Esophagus (tissue), 2 donors: ENCODE data around the gene MEST. TPM values are rescaled to one million over a fixed set of nuclear protein-coding genes. Genes with fewer than 3 reads are reported as not detected.
"Not testable (repeated sequence)": the region's sequence is repeated elsewhere in the genome, so short reads cannot be mapped to it uniquely, and the experiment has no call there.

Experiments used
- H3K27ac ChIP-seq, 2 donors: one replicate each; pipeline ENCODE4 v1.5.1; 2013; ENCODE audit warnings: low read depth in 2 of 2, mild to moderate bottlenecking in 2 of 2, inconsistent platforms in 1 of 2, low read length in 1 of 2, moderate library complexity in 1 of 2
- H3K27me3 ChIP-seq, 2 donors: one replicate each; pipeline ENCODE4 v1.6.1; 2013; ENCODE audit warnings: low read length in 2 of 2, control low read depth in 1 of 2, mild to moderate bottlenecking in 1 of 2; ENCODE audit not compliant: insufficient read depth in 2 of 2, control insufficient read depth in 1 of 2
- H3K36me3 ChIP-seq, 2 donors: one replicate each; pipeline ENCODE4 v1.6.1; 2013; ENCODE audit warnings: low read length in 1 of 2; ENCODE audit not compliant: control insufficient read depth in 2 of 2, insufficient read depth in 2 of 2
- H3K4me1 ChIP-seq, 2 donors: one replicate each; pipeline ENCODE4 v1.6.1; 2013; ENCODE audit warnings: low read length in 1 of 2; ENCODE audit not compliant: control insufficient read depth in 2 of 2, insufficient read depth in 2 of 2
- H3K4me3 ChIP-seq, 2 donors: one replicate each; pipeline ENCODE4 v1.5.1; 2013; ENCODE audit warnings: low read length in 2 of 2, mild to moderate bottlenecking in 2 of 2, low read depth in 1 of 2, moderate library complexity in 1 of 2
- H3K9me3 ChIP-seq, 2 donors: one replicate each; pipeline ENCODE4 v1.6.1; 2013; ENCODE audit warnings: mild to moderate bottlenecking in 2 of 2, low read depth in 1 of 2, low read length in 1 of 2, moderate library complexity in 1 of 2; ENCODE audit not compliant: control insufficient read depth in 2 of 2, insufficient read depth in 1 of 2
- WGBS, 2 donors: extraction: QIAGEN DNeasy Blood & Tissue Kit; methylation state at CpG; one replicate each; pipeline ENCODE4 v1.1.7; 2013; 5-methylcytosine and 5-hydroxymethylcytosine counted together
- polyA plus RNA-seq, 2 donors: library from polyadenylated mRNA; stranded (reverse); fragments of 200-250 nt; gene quantifications; one replicate each; pipeline ENCODE4 v1.2.3, GENCODE V29; 2013
- donor health status: healthy with polysubstance abuse.
- donor health status: Bipolar disorder and iron deficiency.

Gene MEST
- polyA plus RNA-seq, 2 donors, result 4.8 to 8.6 TPM

DNA sequence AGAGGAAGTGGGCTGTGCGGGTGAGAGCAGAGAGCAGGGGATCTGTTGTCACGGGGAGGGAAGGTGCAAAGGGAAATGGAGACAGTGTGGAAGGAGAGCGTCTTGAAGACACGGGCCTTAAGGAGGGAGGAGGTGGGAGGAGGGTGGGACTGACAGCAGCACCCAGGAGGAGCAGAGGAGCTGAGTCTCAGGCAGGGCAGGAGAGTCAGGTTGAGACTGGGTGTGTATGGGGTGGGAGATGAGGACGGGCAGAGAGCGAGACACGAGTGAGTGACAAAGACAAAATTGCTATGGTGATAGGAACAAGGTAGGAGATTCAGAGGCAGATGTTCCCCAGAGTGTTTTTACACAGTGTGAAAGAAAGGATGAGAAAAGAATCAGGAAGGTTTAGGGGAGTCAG lies 49.4 kb downstream of the MEST start:
- not testable (repeated sequence) for H3K4me3 ChIP-seq, H3K27me3 ChIP-seq, H3K4me1 ChIP-seq, H3K27ac ChIP-seq, H3K9me3 ChIP-seq, H3K36me3 ChIP-seq
- WGBS, 2 donors, result 90% methylated on average over 7 of the region's 7 CpGs

- H3K27me3 ChIP-seq, H3K4me3 ChIP-seq, H3K36me3 ChIP-seq, H3K9me3 ChIP-seq, H3K27ac ChIP-seq, H3K4me1 ChIP-seq: not testable (repeated sequence)
- 75 to 82% methylated on average over 4 of the region's 4 CpGs for WGBS, 2 donors
Measured at GRCh38 chr7:130542297-130542696, 50.4 kb downstream of the MEST start.

DNA sequence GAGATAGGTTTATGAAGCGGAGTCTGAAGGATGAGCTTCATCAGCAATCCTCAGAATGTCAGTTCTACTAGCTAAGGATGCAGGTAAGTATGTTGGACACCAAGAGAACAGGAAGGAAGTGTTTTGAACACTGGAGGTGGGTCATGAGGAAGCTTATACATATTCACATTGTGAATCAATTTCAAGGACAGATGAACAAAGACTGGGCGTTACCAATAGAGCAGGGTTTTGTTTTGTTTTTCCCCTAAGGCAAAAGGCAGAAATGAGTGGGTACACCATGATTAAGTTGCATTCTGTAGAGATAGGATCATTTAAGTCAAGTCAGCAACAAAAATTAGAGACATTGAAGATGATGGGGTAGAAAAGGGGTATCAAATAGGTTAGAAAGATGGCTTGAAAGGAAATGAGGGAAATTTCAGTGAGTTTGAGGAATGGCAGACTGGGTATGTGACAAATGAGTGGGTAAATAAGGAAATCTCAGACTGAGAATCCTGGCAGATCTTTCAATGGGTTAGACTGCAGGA lies 51.7 kb downstream of the MEST start:
- WGBS, 2 donors, result 81 to 90% methylated on average over 2 of the region's 2 CpGs
- Histone ChIP-seq H3K4me1 (no peaks in the 10 kb centered on the region), H3K27ac (no peak overlapping the region), H3K27me3 (no peaks in the 10 kb centered on the region), H3K9me3 (no peaks in the 10 kb centered on the region), H3K4me3 (no peak overlapping the region), H3K36me3 (no peaks in the 10 kb centered on the region)

GRCh38 chr7:130544356-130544755 lies 52.5 kb downstream of the MEST start:
- Histone ChIP-seq H3K36me3 (no peaks in the 10 kb centered on the region), H3K4me1 (no peaks in the 10 kb centered on the region), H3K4me3 (no peak overlapping the region), H3K27ac (no peak overlapping the region), H3K27me3 (no peaks in the 10 kb centered on the region), H3K9me3 (no peaks in the 10 kb centered on the region)
- WGBS, 2 donors, result 99 to 100% methylated on average over 1 of the region's 1 CpG

GRCh38 chr7:130553398-130554029 lies 61.6 kb downstream of the MEST start:
- no peaks in the 10 kb centered on the region for H3K27me3 ChIP-seq
- peaks cover 0 to 4% of the 10 kb centered on the region in 2 donors for H3K9me3 ChIP-seq
- no peaks in the 10 kb centered on the region for H3K36me3 ChIP-seq
- 88 to 91% methylated on average over 3 of the region's 3 CpGs for WGBS, 2 donors
- H3K4me3 ChIP-seq, result no peak overlapping the region
- no peak overlapping the region for H3K27ac ChIP-seq
- H3K4me1 ChIP-seq, result no peaks in the 10 kb centered on the region

DNA sequence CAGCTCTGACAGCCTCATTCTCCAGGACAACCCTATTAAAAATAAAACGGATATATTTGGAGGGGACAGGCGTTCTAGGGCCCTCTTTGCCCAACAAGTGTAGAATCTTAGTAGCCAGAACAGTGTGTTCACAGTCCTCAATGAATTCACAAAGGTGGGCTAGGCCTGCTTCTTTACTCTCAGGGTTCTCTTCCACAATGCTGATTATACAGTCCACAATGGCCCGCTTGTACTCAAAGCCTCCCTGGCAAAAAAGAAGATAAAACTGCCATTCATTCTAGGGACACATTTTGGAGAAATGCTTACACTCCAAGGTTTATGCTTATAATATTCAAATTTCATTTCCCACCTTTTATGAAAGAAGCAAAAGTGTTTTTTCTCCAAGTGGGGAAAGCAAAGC lies 62.6 kb downstream of the MEST start:
- Histone ChIP-seq H3K4me3 (no peak overlapping the region), H3K9me3 (peaks cover 0 to 4% of the 10 kb centered on the region in 2 donors), H3K27me3 (no peaks in the 10 kb centered on the region), H3K36me3 (no peaks in the 10 kb centered on the region), H3K27ac (no peak overlapping the region), H3K4me1 (no peaks in the 10 kb centered on the region)
- WGBS, 2 donors, result 94% methylated on average over 3 of the region's 3 CpGs

Other genes starting within 250 kb of the MEST start
- under 1 TPM; 0.14 to 0.37 TPM for gene CPA2, start 225.2 kb upstream of the MEST start, polyA plus RNA-seq
- gene CPA4, start 198.9 kb upstream of the MEST start, polyA plus RNA-seq, result 10 to 100 TPM in 1 of 2 donors, 1 to 10 TPM in 1; 8.4 to 41.2 TPM
- under 1 TPM; 0.01 to 0.04 TPM for gene CPA5, start 147.3 kb upstream of the MEST start, polyA plus RNA-seq
- 1 to 10 TPM in 1 of 2 donors, under 1 TPM in 1; 0.20 to 1.1 TPM for gene CPA1, start 111.6 kb upstream of the MEST start, polyA plus RNA-seq
- gene CEP41, start 51.1 kb upstream of the MEST start, polyA plus RNA-seq, result 1 to 10 TPM; 2.3 to 2.5 TPM
- 10 to 100 TPM in 1 of 2 donors, 1 to 10 TPM in 1; 6.6 to 14.2 TPM for gene COPG2, start 176.7 kb downstream of the MEST start, polyA plus RNA-seq
- not detected for gene TSGA13, start 194.5 kb downstream of the MEST start, polyA plus RNA-seq
- not detected for gene KLF14, start 242.1 kb downstream of the MEST start, polyA plus RNA-seq